Measurements from ENCODE around the gene PLXNA4.

Gene PLXNA4

GRCh38 chr7:132553031-132553430, 23.2 kb downstream of the PLXNA4 start:
- no peak overlapping the region for H3K27ac ChIP-seq (replicated peaks)
- H3K27me3 ChIP-seq (ENCODE audit: insufficient read depth, poor library complexity, severe bottlenecking) = no peaks in the 10 kb centered on the region
- TF ChIP-seq GABPA (IDR thresholded peaks at IDR 0.05; ENCODE audit: low read depth) (no peak), SPI1 (IDR thresholded peaks at IDR 0.05; ENCODE audit: borderline replicate concordance, low read depth) (no peak), POLR2AphosphoS5 (IDR thresholded peaks at IDR 0.05; ENCODE audit: low read depth) (no peak)
- H3K4me3 ChIP-seq (replicated peaks; ENCODE audit: insufficient read depth, low read length) = no peak overlapping the region
- no peak for DNase-seq (ENCODE audit: low read depth in 1 of 2, low spot score in 1 of 2)

- no peak overlapping the region for H3K4me3 ChIP-seq (replicated peaks; ENCODE audit: insufficient read depth, low read length)
- no peaks in the 10 kb centered on the region for H3K27me3 ChIP-seq (ENCODE audit: insufficient read depth, poor library complexity, severe bottlenecking)
- TF ChIP-seq SPI1 (IDR thresholded peaks at IDR 0.05; ENCODE audit: borderline replicate concordance, low read depth) (no peak), POLR2AphosphoS5 (IDR thresholded peaks at IDR 0.05; ENCODE audit: low read depth) (no peak), GABPA (IDR thresholded peaks at IDR 0.05; ENCODE audit: low read depth) (no peak), CTCF (IDR thresholded peaks at IDR 0.05; ENCODE audit: insufficient read depth, low read length) (no peak), REST (IDR thresholded peaks at IDR 0.05; ENCODE audit: insufficient replicate concordance, low read depth) (no peak)
- no peak overlapping the region for H3K27ac ChIP-seq (replicated peaks)
- DNase-seq (ENCODE audit: low read depth in 1 of 2, low spot score in 1 of 2) = no peak
These were observed 24.4 kb downstream of the PLXNA4 start for GRCh38 chr7:132551886-132552285.

- Histone ChIP-seq H3K27me3 (ENCODE audit: insufficient read depth, poor library complexity, severe bottlenecking) (no peaks in the 10 kb centered on the region), H3K27ac (replicated peaks) (no peak overlapping the region), H3K4me3 (replicated peaks; ENCODE audit: insufficient read depth, low read length) (no peak overlapping the region)
- DNase-seq (ENCODE audit: low read depth in 1 of 2, low spot score in 1 of 2) = no peak
- TF ChIP-seq POLR2AphosphoS5 (IDR thresholded peaks at IDR 0.05; ENCODE audit: low read depth) (no peak), GABPA (IDR thresholded peaks at IDR 0.05; ENCODE audit: low read depth) (no peak), CTCF (IDR thresholded peaks at IDR 0.05; ENCODE audit: insufficient read depth, low read length) (no peak), REST (IDR thresholded peaks at IDR 0.05; ENCODE audit: insufficient replicate concordance, low read depth) (no peak), SPI1 (IDR thresholded peaks at IDR 0.05; ENCODE audit: borderline replicate concordance, low read depth) (no peak)
These were observed 24.8 kb downstream of the PLXNA4 start for GRCh38 chr7:132551439-132551838.

GRCh38 chr7:132548489-132549078, 27.7 kb downstream of the PLXNA4 start:
- Histone ChIP-seq H3K27ac (replicated peaks) (no peak overlapping the region), H3K27me3 (ENCODE audit: insufficient read depth, poor library complexity, severe bottlenecking) (no peaks in the 10 kb centered on the region), H3K4me3 (replicated peaks; ENCODE audit: insufficient read depth, low read length) (no peak overlapping the region)
- no peak for DNase-seq (ENCODE audit: low read depth in 1 of 2, low spot score in 1 of 2)
- no peak for TF ChIP-seq POLR2AphosphoS5 (IDR thresholded peaks at IDR 0.05; ENCODE audit: low read depth)

GRCh38 chr7:132547821-132548220, 28.4 kb downstream of the PLXNA4 start:
- peaks cover 3% of the 10 kb centered on the region for H3K27me3 ChIP-seq (ENCODE audit: insufficient read depth, poor library complexity, severe bottlenecking)
- H3K27ac ChIP-seq (replicated peaks) = no peak overlapping the region
- no peak for TF ChIP-seq POLR2AphosphoS5 (IDR thresholded peaks at IDR 0.05; ENCODE audit: low read depth)
- no peak for TF ChIP-seq GABPA (IDR thresholded peaks at IDR 0.05; ENCODE audit: low read depth)
- TF ChIP-seq SPI1 (IDR thresholded peaks at IDR 0.05; ENCODE audit: borderline replicate concordance, low read depth) = no peak
- TF ChIP-seq REST (IDR thresholded peaks at IDR 0.05; ENCODE audit: insufficient replicate concordance, low read depth) = no peak
- no peak for TF ChIP-seq CTCF (IDR thresholded peaks at IDR 0.05; ENCODE audit: insufficient read depth, low read length)
- no peak for DNase-seq (ENCODE audit: low read depth in 1 of 2, low spot score in 1 of 2)
- no peak overlapping the region for H3K4me3 ChIP-seq (replicated peaks; ENCODE audit: insufficient read depth, low read length)
